Liver (tissue), 3 donors: ENCODE measurements around the gene RPGRIP1L.

Experiments
- FOXA1 ChIP-seq: IDR thresholded peaks from 2 replicates; pipeline ENCODE4 v1.6.1; 2016; ENCODE audit warnings: antibody characterized with exemption
- GABPA ChIP-seq, 2 donors: IDR thresholded peaks in 1 of 2; conservative IDR thresholded peaks in 1 of 2; 2 replicates each; pipeline ENCODE4 v1.6.1; 2016; ENCODE audit warnings: antibody characterized with exemption in 2 of 2, mild to moderate bottlenecking in 1 of 2, moderate library complexity in 1 of 2
- HNF4G ChIP-seq: IDR thresholded peaks from 2 replicates; pipeline ENCODE4 v1.6.1; 2016; ENCODE audit warnings: antibody characterized with exemption
- JUND ChIP-seq, 2 donors: IDR thresholded peaks; 2 replicates each; pipeline ENCODE4 v1.6.1; 2016; ENCODE audit warnings: antibody characterized with exemption in 2 of 2
- RAD21 ChIP-seq, 2 donors: IDR thresholded peaks; 2 replicates each; pipeline ENCODE4 v1.6.1; 2016; ENCODE audit warnings: antibody characterized with exemption in 2 of 2, mild to moderate bottlenecking in 2 of 2
- SP1 ChIP-seq: IDR thresholded peaks from 2 replicates; pipeline ENCODE4 v1.6.1; 2018; ENCODE audit warnings: antibody characterized with exemption, mild to moderate bottlenecking
- TAF1 ChIP-seq: conservative IDR thresholded peaks from 2 replicates; pipeline ENCODE4 v1.6.1; 2016; ENCODE audit warnings: antibody characterized with exemption, mild to moderate bottlenecking
- YY1 ChIP-seq: IDR thresholded peaks from 2 replicates; pipeline ENCODE4 v1.6.1; 2016; ENCODE audit warnings: antibody characterized with exemption, mild to moderate bottlenecking
- TF ChIP-seq, protein P1 (sequence below): fragments of 150-350 bp; IDR thresholded peaks from 2 replicates; pipeline ENCODE4 v1.5.1; 2017; ENCODE audit warnings: improper control_type of control experiment, low read depth, low read length; ENCODE audit not compliant: missing input control
- TF ChIP-seq, protein P2 (sequence below): IDR thresholded peaks from 2 replicates; pipeline ENCODE4 v1.6.1; 2016; ENCODE audit warnings: antibody characterized with exemption, mild to moderate bottlenecking
- TF ChIP-seq, protein P3 (sequence below): IDR thresholded peaks from 2 replicates; pipeline ENCODE4 v1.6.1; 2016; ENCODE audit warnings: antibody characterized with exemption
- TF ChIP-seq, protein P4 (sequence below): IDR thresholded peaks from 2 replicates; pipeline ENCODE4 v1.6.1; 2016; ENCODE audit warnings: antibody characterized with exemption
- donor health status: healthy.
- donor health status: healthy.

DNA sequence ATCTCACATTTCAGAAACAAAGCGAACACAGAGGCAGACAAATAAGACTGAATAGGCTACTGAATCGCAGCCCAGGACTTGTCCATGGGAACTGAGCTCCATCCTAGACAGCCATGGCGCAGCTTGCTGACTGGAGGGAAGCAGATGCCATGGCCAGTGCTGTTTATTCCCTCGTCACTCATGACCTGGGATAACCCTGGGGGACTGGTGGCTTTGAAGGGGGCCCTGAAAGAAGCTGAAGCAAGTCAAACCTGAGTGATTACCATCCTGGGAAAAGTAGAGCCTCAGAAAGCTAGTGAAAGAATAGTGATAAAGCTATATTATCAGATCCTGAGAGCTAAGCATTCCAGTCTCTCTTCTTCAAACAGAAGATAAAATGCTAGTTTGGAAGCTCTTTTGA is 94.1 kb downstream of the RPGRIP1L start:
- TF ChIP-seq, protein P1, sequence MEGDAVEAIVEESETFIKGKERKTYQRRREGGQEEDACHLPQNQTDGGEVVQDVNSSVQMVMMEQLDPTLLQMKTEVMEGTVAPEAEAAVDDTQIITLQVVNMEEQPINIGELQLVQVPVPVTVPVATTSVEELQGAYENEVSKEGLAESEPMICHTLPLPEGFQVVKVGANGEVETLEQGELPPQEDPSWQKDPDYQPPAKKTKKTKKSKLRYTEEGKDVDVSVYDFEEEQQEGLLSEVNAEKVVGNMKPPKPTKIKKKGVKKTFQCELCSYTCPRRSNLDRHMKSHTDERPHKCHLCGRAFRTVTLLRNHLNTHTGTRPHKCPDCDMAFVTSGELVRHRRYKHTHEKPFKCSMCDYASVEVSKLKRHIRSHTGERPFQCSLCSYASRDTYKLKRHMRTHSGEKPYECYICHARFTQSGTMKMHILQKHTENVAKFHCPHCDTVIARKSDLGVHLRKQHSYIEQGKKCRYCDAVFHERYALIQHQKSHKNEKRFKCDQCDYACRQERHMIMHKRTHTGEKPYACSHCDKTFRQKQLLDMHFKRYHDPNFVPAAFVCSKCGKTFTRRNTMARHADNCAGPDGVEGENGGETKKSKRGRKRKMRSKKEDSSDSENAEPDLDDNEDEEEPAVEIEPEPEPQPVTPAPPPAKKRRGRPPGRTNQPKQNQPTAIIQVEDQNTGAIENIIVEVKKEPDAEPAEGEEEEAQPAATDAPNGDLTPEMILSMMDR = no peak
- TF ChIP-seq GABPA (IDR thresholded peaks at IDR 0.05 in 1 of 2, conservative IDR thresholded peaks at IDR 0.05 in 1 of 2) (no peak), JUND (IDR thresholded peaks at IDR 0.05) (no peak), FOXA1 (no peak), HNF4G (no peak), RAD21 (IDR thresholded peaks at IDR 0.05) (no peak), SP1 (no peak), YY1 (no peak), TAF1 (no peak)
- TF ChIP-seq, protein P2, sequence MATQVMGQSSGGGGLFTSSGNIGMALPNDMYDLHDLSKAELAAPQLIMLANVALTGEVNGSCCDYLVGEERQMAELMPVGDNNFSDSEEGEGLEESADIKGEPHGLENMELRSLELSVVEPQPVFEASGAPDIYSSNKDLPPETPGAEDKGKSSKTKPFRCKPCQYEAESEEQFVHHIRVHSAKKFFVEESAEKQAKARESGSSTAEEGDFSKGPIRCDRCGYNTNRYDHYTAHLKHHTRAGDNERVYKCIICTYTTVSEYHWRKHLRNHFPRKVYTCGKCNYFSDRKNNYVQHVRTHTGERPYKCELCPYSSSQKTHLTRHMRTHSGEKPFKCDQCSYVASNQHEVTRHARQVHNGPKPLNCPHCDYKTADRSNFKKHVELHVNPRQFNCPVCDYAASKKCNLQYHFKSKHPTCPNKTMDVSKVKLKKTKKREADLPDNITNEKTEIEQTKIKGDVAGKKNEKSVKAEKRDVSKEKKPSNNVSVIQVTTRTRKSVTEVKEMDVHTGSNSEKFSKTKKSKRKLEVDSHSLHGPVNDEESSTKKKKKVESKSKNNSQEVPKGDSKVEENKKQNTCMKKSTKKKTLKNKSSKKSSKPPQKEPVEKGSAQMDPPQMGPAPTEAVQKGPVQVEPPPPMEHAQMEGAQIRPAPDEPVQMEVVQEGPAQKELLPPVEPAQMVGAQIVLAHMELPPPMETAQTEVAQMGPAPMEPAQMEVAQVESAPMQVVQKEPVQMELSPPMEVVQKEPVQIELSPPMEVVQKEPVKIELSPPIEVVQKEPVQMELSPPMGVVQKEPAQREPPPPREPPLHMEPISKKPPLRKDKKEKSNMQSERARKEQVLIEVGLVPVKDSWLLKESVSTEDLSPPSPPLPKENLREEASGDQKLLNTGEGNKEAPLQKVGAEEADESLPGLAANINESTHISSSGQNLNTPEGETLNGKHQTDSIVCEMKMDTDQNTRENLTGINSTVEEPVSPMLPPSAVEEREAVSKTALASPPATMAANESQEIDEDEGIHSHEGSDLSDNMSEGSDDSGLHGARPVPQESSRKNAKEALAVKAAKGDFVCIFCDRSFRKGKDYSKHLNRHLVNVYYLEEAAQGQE = no peak
- TF ChIP-seq, protein P3, sequence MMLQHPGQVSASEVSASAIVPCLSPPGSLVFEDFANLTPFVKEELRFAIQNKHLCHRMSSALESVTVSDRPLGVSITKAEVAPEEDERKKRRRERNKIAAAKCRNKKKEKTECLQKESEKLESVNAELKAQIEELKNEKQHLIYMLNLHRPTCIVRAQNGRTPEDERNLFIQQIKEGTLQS = no peak
- TF ChIP-seq, protein P4, sequence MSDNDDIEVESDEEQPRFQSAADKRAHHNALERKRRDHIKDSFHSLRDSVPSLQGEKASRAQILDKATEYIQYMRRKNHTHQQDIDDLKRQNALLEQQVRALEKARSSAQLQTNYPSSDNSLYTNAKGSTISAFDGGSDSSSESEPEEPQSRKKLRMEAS = no peak
